ENCODE measurements around the gene HCN4.
A peak's percentile ranks its signal among the peaks of the same experiment; 100 is the strongest.

The HCN4 gene

DNA sequence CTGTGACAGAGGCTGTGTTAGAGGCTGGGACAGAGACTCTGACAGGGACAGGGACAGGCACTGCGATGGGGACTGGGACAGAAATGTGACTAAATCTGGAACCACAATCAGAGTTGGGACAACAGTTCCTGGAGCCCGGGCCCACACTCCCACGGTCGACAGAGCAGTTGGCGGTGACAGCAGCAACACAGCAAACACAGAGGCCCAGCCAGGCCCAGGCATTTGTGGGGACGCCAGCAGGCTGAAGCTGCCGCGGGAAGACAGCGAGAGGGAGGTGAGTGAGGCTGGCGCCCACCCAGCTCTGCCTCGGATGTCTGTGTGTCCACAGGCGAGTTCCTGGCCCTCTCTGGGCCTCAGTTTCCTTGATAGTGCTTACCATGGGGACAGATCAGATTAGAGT, 9.3 kb upstream of the HCN4 start:
- DNase-seq = no peak

GRCh38 chr15:73375755-73376305, 7.1 kb upstream of the HCN4 start:
- DNase-seq = no peak

GRCh38 chr15:73375012-73375411, 6.3 kb upstream of the HCN4 start:
- DNase-seq = no peak

DNA sequence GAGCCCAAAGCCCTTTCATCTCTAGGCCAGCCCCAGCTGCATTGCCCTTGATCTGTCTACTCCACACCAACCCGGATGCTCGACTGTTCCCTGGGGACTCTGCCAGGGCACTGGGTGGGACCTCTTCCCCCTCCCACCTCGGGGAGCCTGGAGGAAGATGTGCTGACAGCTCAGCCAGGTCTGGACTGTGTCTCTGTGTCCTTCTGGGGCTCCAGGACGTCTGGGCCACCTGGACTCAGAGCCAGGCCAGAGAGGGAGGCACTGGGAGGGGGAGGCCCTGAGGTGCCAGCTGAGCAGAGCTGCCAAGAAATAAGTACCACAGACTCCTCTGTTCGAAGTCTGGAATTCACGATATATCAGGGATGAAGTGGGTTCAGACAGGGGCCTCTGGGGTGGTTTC, 5.8 kb upstream of the HCN4 start:
- DNase-seq = no peak

DNA sequence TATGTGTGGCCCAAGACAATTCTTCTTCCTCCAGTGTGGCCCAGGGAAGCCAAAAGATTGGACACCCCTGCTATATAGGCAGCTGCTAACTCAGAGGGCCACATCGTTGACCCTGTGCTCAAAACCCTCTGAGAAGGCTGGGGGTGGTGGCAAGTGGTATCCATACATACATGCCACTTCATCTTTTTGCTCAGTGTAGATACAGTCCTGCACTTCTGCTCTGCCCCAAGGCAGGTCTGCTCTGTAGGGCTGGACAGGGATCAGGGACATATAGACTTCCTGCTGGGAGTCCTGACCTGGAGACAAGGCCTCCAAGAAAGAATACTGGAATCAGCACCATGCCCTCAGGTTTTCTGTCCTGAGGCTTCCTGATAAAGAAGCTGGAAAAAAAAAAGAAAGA, 4.5 kb upstream of the HCN4 start:
- no peak for DNase-seq

GRCh38 chr15:73371812-73372211, 3.1 kb upstream of the HCN4 start:
- DNase-seq = no peak

GRCh38 chr15:73370151-73370550, 1.4 kb upstream of the HCN4 start:
- DNase-seq = no peak

DNA sequence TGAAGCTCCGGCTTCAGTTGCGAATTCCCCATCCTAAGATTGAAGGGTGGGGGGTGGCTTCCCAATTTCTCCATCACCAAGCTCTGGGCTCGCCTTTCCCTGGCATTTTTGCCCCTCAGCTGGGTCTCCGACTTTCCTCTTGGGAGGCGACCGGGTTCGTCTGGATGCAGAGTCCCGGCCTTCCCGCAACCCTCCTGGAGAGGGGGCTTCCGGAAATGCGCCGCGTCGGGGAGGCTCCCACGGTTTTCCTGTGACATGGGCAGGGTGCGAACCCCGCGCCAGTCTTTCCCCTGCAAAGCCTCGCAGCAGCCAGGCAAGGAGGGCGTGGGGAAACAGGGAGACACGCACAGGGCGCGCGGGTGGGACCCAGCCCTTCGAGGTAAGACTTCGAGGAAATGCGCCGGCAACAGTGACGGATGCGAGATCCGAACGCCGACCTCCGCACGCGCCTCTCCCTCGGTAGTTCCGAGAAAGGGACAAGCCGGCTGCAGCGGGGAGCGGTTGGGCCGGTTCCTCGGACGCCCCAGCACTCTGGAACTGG, 466 bp upstream of the HCN4 start:
- no peak for DNase-seq

GRCh38 chr15:73367624-73368300, 996 bp downstream of the HCN4 start:
- DNase-seq = no peak

- DNase-seq = no peak
Observed at GRCh38 chr15:73366766-73367623, 1.8 kb downstream of the HCN4 start.

- no peak for DNase-seq
Observed at GRCh38 chr15:73364070-73364469, 4.7 kb downstream of the HCN4 start.

DNA sequence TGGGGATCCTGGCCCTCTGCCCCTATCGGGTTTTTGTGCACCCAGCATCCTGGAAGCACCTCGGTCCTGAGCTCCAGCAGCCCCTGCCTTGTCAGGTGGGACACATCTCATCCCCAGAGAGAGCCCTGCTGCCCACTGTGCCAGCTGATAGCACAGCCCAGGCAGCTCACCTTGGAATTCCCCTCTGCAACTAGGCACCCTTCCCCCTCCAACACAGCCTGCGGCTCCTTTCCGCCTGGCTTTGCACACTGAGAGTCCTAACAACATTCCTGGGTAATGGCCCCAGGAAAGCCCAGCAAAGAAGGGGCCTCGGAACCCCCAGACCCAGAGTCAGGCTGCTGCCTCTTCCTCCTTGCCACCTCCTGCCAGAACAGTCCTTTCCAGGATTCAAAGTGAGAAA, 5.9 kb downstream of the HCN4 start:
- no peak for DNase-seq

DNA sequence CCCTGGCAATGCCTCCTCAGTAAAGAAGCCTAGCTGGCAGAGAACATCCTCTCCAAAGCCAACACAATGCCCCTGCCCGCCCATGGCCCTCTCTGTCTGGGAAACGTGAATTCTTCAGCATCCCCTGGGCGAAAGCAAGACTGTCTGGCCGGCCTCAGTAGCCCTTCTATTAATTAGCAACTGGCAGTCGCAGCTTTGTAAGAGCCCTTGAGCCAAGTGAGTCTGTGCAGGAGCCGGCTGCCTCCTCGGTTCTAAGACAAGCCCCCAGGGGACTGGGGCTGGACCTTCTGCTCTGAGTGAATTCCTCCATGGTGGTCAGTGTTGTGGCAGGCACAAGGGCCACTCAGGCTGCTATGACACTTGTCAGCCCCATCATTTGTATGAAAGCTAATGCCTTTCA, 7.4 kb downstream of the HCN4 start:
- no peak for DNase-seq

DNA sequence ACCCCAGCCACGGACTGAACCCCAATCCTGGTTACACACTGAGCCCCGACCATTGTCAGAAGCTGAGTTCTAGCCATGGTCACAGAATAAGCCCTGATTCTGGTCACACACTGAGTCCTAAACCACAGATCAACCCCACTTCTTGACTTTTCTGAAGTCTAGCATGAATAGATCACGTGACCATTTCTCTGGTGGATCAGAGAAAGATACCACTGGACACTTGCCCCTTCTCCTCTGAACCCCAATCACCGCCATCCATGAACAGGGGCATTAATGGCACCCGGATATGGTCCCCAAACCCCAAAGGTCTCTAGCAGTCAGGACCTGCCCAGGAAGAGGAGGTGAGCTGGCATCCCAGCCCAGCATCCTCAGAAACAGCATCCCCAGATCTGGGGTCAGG, 9.1 kb downstream of the HCN4 start:
- DNase-seq = no peak

GRCh38 chr15:73357999-73358665, 10.6 kb downstream of the HCN4 start:
- no peak for DNase-seq

DNA sequence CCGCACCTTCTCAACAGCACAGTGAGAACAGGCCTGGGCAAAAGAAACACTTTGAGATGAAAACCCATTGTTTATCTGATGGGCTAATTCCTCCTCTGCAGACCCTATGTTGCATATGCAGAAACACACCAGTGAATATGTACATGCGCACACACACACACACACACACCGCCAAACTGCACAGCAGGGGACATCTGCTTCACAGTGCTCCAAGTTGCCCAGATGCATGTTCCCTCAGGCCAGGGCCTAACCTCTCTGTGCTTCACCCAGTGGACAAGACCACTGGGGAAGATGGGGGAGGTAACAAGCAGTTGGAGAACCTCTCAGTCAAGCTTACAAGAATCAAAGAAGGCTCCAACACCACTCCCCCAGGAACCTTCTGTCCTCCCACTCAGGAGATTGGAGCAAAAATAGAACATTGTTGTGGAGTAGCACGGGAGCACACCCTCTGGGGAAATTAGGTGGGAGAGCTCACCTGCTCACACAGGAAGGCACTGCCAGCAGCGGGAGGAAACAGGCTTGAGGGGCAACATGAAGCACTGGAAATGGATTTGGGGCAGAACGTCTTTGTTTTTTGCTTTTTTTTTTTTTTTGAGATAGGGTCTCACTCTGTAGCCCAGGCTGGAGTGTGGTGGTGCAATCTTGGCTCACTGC, 13.0 kb downstream of the HCN4 start:
- no peak for DNase-seq

DNA sequence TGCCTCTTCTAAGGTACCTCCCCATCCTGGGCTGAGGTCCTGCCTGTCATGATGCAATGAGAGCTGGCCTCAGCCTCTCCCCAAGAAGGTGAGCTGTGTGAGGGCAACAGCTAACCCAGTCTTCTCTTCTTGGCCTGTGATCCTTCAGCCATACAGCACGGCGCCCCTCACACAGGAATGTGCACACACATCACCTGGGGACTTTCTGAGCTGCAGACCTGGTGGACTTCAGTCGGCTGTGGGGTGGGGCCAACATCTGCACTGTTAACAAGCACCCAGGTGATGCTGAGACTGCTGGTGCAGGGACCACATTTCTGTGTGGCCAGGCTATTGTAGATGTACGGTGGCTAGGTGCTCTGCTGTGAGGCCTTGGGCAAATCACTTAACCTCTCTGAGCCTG, 14.5 kb downstream of the HCN4 start:
- DNase-seq = no peak

GRCh38 chr15:73353734-73354133, 15.0 kb downstream of the HCN4 start:
- no peak for DNase-seq

DNA sequence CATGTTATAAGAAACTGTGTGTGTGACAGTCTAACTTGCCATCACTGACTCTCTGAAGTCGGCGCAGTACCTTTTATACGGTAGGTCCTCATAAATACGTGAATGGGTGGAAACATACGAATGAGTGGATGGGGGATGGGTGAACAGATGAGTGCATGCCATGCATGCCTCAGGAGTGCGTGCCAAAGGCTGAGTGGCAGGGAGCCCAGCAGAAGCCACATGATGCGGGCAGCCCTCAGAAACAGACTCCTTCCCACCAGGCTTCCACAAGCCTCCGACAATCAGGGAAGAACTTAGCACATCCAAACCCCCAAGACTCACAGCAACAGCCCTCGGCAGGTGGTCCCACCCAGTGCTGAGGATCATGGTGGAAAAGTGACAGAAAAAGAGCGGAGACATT, 16.7 kb downstream of the HCN4 start:
- no peak for DNase-seq

DNA sequence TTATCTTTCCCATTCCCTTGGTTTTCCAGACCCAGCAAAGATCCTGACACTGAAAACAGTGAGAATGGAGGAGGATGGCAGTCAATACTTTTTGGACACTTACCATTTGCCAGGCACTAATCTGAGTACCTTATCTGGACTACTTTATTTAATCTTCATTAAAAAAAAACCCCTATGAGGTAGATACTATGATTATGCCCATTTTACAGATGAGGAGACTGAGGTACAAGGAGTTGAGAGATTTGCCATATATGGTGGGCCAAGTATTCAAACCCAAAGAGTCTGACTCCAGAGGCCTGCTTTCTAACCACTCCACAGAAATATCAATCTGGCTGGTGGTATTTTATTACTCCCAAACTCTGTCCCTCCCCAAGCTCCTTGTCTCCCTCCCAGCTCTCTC, 19.6 kb downstream of the HCN4 start:
- DNase-seq = no peak

GRCh38 chr15:73346735-73347312, 21.9 kb downstream of the HCN4 start:
- DNase-seq = peak; percentile 67

DNA sequence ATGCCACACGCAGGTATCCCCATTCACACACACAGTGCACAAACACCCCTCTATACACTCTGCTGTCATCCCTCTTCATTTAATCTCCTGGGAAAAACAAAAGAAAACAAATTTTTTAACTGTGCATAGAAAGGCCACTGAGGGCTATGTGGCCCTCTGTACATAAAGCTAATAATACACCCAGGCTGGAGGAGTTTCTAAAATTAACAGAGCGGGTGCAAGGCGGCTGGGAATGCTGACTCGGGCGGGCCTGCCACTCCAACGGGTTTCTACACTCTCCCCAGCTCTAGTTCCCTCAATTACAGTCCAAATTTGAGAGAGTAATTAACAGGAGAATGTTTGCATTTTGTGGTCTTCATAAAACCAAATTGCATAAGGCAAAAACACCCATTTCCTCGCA, 23.1 kb downstream of the HCN4 start:
- no peak for DNase-seq

DNA sequence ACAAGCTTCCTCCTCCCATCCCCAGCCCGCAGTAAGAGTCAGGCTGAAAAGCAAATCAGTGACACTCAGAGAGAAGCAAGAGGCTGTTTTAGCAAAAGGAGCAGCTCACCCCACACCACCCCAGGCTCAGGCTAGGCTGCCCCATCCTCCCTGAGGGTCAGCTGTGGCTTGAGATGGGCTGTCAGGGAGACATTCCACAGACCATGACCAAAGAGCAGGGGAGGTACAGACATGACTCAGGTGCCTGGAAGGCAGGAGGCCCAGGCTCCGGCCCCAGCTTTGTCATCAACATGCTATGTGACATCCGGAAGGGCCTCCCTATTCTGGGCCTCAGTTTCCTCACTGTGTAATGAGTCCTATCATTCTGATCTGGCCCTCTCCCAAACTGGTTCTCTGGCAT, 24.7 kb downstream of the HCN4 start:
- DNase-seq = no peak
